Pancreas (tissue), 10 donors: ENCODE data around the gene RHOA. TPM values are rescaled to one million over a fixed set of nuclear protein-coding genes. Genes with fewer than 3 reads are reported as not detected.

Experiments
- ATAC-seq, 4 donors: fragments of 200-7000 bp; cut with Tn5 transposase; one replicate each; pipeline versions ENCODE4 v1.8.0 to v1.9.1; 2020; ENCODE audit warnings: mild to moderate bottlenecking in 4 of 4, moderate library complexity in 4 of 4
- DNase-seq, 6 donors: peaks; one replicate each; pipeline ENCODE4 v3.0.0-alpha.2; 2020
- FAIRE-seq: peaks from 2 replicates; lab custom pipeline; 2012; peaks lifted over from hg19 to GRCh38; lab: Jason Lieb, UNC
- H3K27ac ChIP-seq, 4 donors: fragments of 200-600 bp; sonication (generic); 1 replicate in 3 of 4; 2 replicates in 1 of 4; pipeline versions ENCODE4 v1.5.0 to v1.8.0; 2020
- H3K27me3 ChIP-seq, 4 donors: fragments of 200-600 bp; one replicate each; pipeline ENCODE4 v1.8.0; 2021
- H3K36me3 ChIP-seq, 3 donors: fragments of 200-600 bp; sonication (generic) in 1 of 3; one replicate each; pipeline versions ENCODE4 v1.5.0 to v1.8.0; 2020 to 2021
- H3K4me1 ChIP-seq, 3 donors: fragments of 200-600 bp; one replicate each; pipeline ENCODE4 v1.8.0; 2021
- H3K4me3 ChIP-seq, 4 donors: fragments of 200-600 bp; sonication (generic) in 2 of 4; one replicate each; pipeline versions ENCODE4 v1.5.0 to v1.8.0; 2020 to 2021
- H3K9me3 ChIP-seq, 4 donors: fragments of 200-600 bp; one replicate each; pipeline ENCODE4 v1.8.0; 2021
- CTCF ChIP-seq, 4 donors: fragments of 200-600 bp; sonication (generic) in 3 of 4; IDR thresholded peaks; one replicate each; pipeline versions ENCODE4 v1.5.0 to v1.8.0; 2021; ENCODE audit warnings: antibody characterized with exemption in 4 of 4
- WGBS, 2 donors: extraction: QIAGEN DNeasy Blood & Tissue Kit; methylation state at CpG; one replicate each; pipeline ENCODE4 v1.1.7; 2013; 5-methylcytosine and 5-hydroxymethylcytosine counted together
- intact Hi-C, 3 donors: fragments of 100-400 bp; cut with DNase I; formaldehyde crosslinking; loops; one replicate each; pipeline versions ENCODE4 v1.11.1 to v1.14.2; 2022
- polyA plus RNA-seq, 2 donors: library from polyadenylated mRNA; stranded (reverse); fragments of 200-250 nt; gene quantifications; one replicate each; pipeline ENCODE4 v1.2.3, GENCODE V29; 2013
- total RNA-seq, 6 donors: library from RNA; stranded (reverse); fragmentation: NEBNext Ultra II Directional in 4 of 6; extraction: Animal tissue kit (Norgen Biotek cat#: 25700) in 4 of 6; gene quantifications; one replicate each; pipeline versions ENCODE4 v1.2.1 to v1.2.4, GENCODE V29; 2021 to 2023
- donor health status: healthy with polysubstance abuse.
- donor health status: DM: no; HTN: no; CAD: no; lungs with moderate emphysema.
- donor health status: DM: no; HTN: no; CAD: no.
- donor health status: control.
- donor health status: control.
- donor health status: Bipolar disorder and iron deficiency.
- donor health status: DM: yes; HTN: yes; CAD: no.
- donor health status: DM: no; HTN: no; CAD: no.
- donor health status: DM: no; HTN: no; CAD: no.
- donor health status: DM: yes; HTN: yes; CAD: no.

RHOA gene
- total RNA-seq = 100 to 1,000 TPM; 124 to 209 (median 145) TPM
- 100 to 1,000 TPM in 1 of 2 donors, 10 to 100 TPM in 1; 77.8 to 143 TPM for polyA plus RNA-seq

- no peak for TF ChIP-seq CTCF (IDR thresholded peaks at IDR 0.05)
- WGBS, 2 donors = 0% methylated on average over 54 to 62 of the region's 62 CpGs
- FAIRE-seq = peak; percentile 91
These were observed at the start of gene RHOA, which contains the start of gene TCTA for GRCh38 chr3:49411968-49412631. Gene RHOA (minus strand): TSS chr3:49411976. CDS start chr3:49375589, 36,387 bp downstream. Gene TCTA (plus strand): TSS chr3:49412423. CDS start chr3:49412427, 4 bp downstream.

GRCh38 chr3:49460956-49461355 is 49.2 kb upstream of the RHOA start:
- peak overlapping the region in 3 of 4 donors; percentile 43 to 74 (median 64) for H3K27ac ChIP-seq
- no peak for FAIRE-seq
- peak in 1 of 6 donors; percentile 57 for DNase-seq
- H3K4me3 ChIP-seq = no peak overlapping the region
- no peaks in the 10 kb centered on the region for H3K27me3 ChIP-seq
- WGBS, 2 donors = 66% methylated on average over 4 of the region's 4 CpGs
- TF ChIP-seq CTCF (IDR thresholded peaks at IDR 0.05) = no peak
- no peaks in the 10 kb centered on the region for H3K36me3 ChIP-seq
- H3K9me3 ChIP-seq = no peaks in the 10 kb centered on the region
- intact Hi-C loops = no loop called here
- H3K4me1 ChIP-seq = peaks cover 35 to 69% (median 52%) of the 10 kb centered on the region in 3 donors
- ATAC-seq = no peak

More at GRCh38 chr3:49411968-49412631, at the start of gene RHOA, which contains the start of gene TCTA:
- Histone ChIP-seq H3K9me3 (no peaks in the 10 kb centered on the region), H3K27me3 (no peaks in the 10 kb centered on the region), H3K27ac (peak within 1 kb of the TSS; percentile 82 to 91 (median 87)), H3K4me1 (peaks cover 12 to 23% (median 13%) of the 10 kb centered on the region in 3 donors), H3K36me3 (peaks cover 0 to 2% (median 0%) of the 10 kb centered on the region in 3 donors), H3K4me3 (peak within 1 kb of the TSS; percentile 81 to 97 (median 86))
- intact Hi-C loops = no loop called here
- peak; percentile 89 to 95 (median 92) for ATAC-seq
- peak; percentile 99 to 100 (median 99) for DNase-seq

DNA sequence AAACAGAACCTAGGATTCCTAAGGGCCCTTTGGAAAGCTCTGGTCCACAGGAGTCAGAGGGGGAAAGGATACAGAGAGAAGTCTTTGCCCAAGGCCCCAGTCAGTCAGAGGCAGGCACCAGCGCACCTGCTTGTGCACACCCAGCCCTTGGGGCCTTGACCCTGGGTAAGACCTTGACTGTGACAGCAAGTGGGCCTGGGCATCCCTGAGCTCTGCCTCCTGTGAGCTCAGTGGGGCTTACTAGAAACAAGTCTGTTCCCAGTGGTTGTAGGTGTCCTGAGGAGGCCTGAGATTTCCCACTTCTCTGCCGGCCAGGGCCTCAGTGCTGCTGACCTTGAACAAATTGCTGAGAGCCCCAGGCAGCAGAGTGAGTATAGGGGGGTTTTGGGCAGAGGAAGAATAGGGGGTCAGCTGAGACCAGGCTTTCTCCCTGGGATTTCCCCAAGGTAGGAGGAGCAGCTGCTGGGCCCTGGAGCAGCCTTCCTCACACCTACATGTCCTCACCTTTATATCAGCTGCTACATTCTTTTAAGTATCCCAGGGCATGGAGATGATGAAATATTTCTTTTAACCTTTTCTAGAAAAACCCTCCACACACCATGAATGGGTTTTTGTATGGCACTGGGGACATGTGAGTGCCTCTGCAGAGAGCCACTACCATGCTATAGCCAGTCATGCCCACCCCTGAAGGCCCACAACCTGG is 48.6 kb upstream of the RHOA start:
- DNase-seq (peak in 3 of 6 donors; percentile 53 to 70 (median 59)), FAIRE-seq (no peak), ATAC-seq (peak; percentile 8 to 28 (median 14))
- WGBS, 2 donors = 25 to 31% methylated on average over 1 to 2 of the region's 2 CpGs
- TF ChIP-seq CTCF (IDR thresholded peaks at IDR 0.05) = no peak
- peak overlapping the region; percentile 64 to 75 (median 71) for H3K27ac ChIP-seq
- no peaks in the 10 kb centered on the region for H3K36me3 ChIP-seq
- H3K9me3 ChIP-seq = no peaks in the 10 kb centered on the region
- H3K4me3 ChIP-seq = no peak overlapping the region
- intact Hi-C loops = no loop called here
- H3K4me1 ChIP-seq = peaks cover 28 to 64% (median 46%) of the 10 kb centered on the region in 3 donors
- H3K27me3 ChIP-seq = no peaks in the 10 kb centered on the region

- DNase-seq (no peak), FAIRE-seq (no peak), ATAC-seq (no peak)
- 83 to 84% methylated on average over 3 of the region's 3 CpGs for WGBS, 2 donors
- Histone ChIP-seq H3K27me3 (no peaks in the 10 kb centered on the region), H3K4me3 (no peak overlapping the region), H3K4me1 (peaks cover 26 to 52% (median 33%) of the 10 kb centered on the region in 3 donors), H3K27ac (peak overlapping the region in 1 of 4 donors; percentile 33), H3K9me3 (no peaks in the 10 kb centered on the region), H3K36me3 (no peaks in the 10 kb centered on the region)
- TF ChIP-seq CTCF (IDR thresholded peaks at IDR 0.05) = no peak
- intact Hi-C loops = no loop called here
These were observed 44.7 kb upstream of the RHOA start for GRCh38 chr3:49456466-49456865.
